KG1 (cell line): ENCODE measurements around the gene CA12.
"Not testable (repeated sequence)": the region's sequence is repeated elsewhere in the genome, so short reads cannot be mapped to it uniquely, and the experiment has no call there.

Experiments used
- DNase-seq: peaks from one replicate; lab custom pipeline; 2025; lab: John Stamatoyannopoulos, UW

The CA12 gene

GRCh38 chr15:63335543-63336240 lies 46.0 kb downstream of the CA12 start:
- DNase-seq = no peak

- no peak for DNase-seq
These were observed 46.8 kb downstream of the CA12 start for GRCh38 chr15:63334821-63335220.

- DNase-seq = no peak
These were observed 49.1 kb downstream of the CA12 start for GRCh38 chr15:63332367-63333124.

GRCh38 chr15:63331456-63331855 lies 50.2 kb downstream of the CA12 start:
- DNase-seq = no peak

GRCh38 chr15:63330926-63331325 lies 50.7 kb downstream of the CA12 start:
- no peak for DNase-seq

- no peak for DNase-seq
These were observed 51.9 kb downstream of the CA12 start for GRCh38 chr15:63329567-63330350.

- no peak for DNase-seq
These were observed 53.8 kb downstream of the CA12 start for GRCh38 chr15:63327648-63328421.

- no peak for DNase-seq
These were observed 56.9 kb downstream of the CA12 start for GRCh38 chr15:63324770-63325169.

- no peak for DNase-seq
These were observed 57.7 kb downstream of the CA12 start for GRCh38 chr15:63323798-63324563.

GRCh38 chr15:63322541-63322940 lies 59.1 kb downstream of the CA12 start:
- no peak for DNase-seq

GRCh38 chr15:63321462-63321861 lies 60.2 kb downstream of the CA12 start:
- DNase-seq = no peak

GRCh38 chr15:63320981-63321380 lies 60.7 kb downstream of the CA12 start:
- not testable (repeated sequence) for DNase-seq

GRCh38 chr15:63320446-63320845 lies 61.2 kb downstream of the CA12 start:
- DNase-seq = not testable (repeated sequence)

GRCh38 chr15:63319065-63319464 lies 62.6 kb downstream of the CA12 start:
- DNase-seq = no peak

- no peak for DNase-seq
These were observed 63.3 kb downstream of the CA12 start for GRCh38 chr15:63318344-63318743.

- no peak for DNase-seq
These were observed 67.2 kb downstream of the CA12 start for GRCh38 chr15:63314409-63314808.

GRCh38 chr15:63313825-63314224 lies 67.8 kb downstream of the CA12 start:
- no peak for DNase-seq

GRCh38 chr15:63312286-63312685 lies 69.4 kb downstream of the CA12 start:
- DNase-seq = no peak

- no peak for DNase-seq
These were observed 71.0 kb downstream of the CA12 start for GRCh38 chr15:63310646-63311045.

GRCh38 chr15:63308947-63309346 lies 72.7 kb downstream of the CA12 start:
- no peak for DNase-seq

- no peak for DNase-seq
These were observed 73.2 kb downstream of the CA12 start for GRCh38 chr15:63308491-63308890.
